Panc1 (cell line): ENCODE measurements around the gene ZKSCAN4. TPM values are rescaled to one million over a fixed set of nuclear protein-coding genes. Genes with fewer than 3 reads are reported as not detected.

ENCODE experiments used
- ATAC-seq: fragments of 200-7000 bp; cut with Tn5 transposase; 2 replicates; pipeline ENCODE4 v1.9.1; 2020; ENCODE audit warnings: mild to moderate bottlenecking, moderate library complexity
- BruUV-seq: library from RNA; stranded (reverse); fragments of 400-500 nt; replicated peaks from 2 replicates; lab custom pipeline; 2021; lab: Mats Ljungman, UMichigan
- CTCF ChIA-PET: fragments of 300-600 bp; sonication (Branson Sonifier 250); formaldehyde crosslinking; loops from one replicate; lab custom pipeline; 2022; ENCODE audit warnings: antibody characterized with exemption; lab: Charles Lee
- POLR2A ChIA-PET: fragments of 300-600 bp; sonication (Branson Sonifier 250); formaldehyde crosslinking; loops from one replicate; lab custom pipeline; 2022; ENCODE audit warnings: antibody characterized with exemption; lab: Charles Lee
- DNase-seq: peaks from one replicate; pipeline ENCODE4 v3.0.0-alpha.2; 2010; ENCODE audit warnings: low read depth, low spot score
- H3K27ac ChIP-seq: 2 replicates; pipeline ENCODE4 v1.5.1; 2011; ENCODE audit warnings: mild to moderate bottlenecking, low read length, inconsistent platforms
- H3K27me3 ChIP-seq: fragments of 200-500 bp; sonication (Bioruptor generic); 2 replicates; pipeline ENCODE4 v1.6.0; 2014; ENCODE audit warnings: low read length, inconsistent platforms; ENCODE audit not compliant: control insufficient read depth, insufficient read depth
- H3K36me3 ChIP-seq: fragments of 200-500 bp; sonication (Bioruptor generic); 2 replicates; pipeline ENCODE4 v1.5.1; 2014; ENCODE audit warnings: inconsistent platforms, mild to moderate bottlenecking, low read length, moderate library complexity; ENCODE audit not compliant: control insufficient read depth, insufficient read depth
- H3K4me1 ChIP-seq: 2 replicates; pipeline ENCODE4 v1.5.1; 2011; ENCODE audit warnings: inconsistent platforms, mild to moderate bottlenecking, low read length, moderate library complexity; ENCODE audit not compliant: control insufficient read depth, insufficient read depth
- H3K4me3 ChIP-seq, 2 experiments: 2 replicates each; pipeline ENCODE4 v1.5.1; 2011 to 2012; ENCODE audit warnings: low read depth in 2 of 2, low read length in 2 of 2, mild to moderate bottlenecking in 2 of 2, inconsistent platforms in 1 of 2, moderate library complexity in 1 of 2
- H3K9me3 ChIP-seq: fragments of 200-500 bp; sonication (Bioruptor generic); 2 replicates; pipeline ENCODE4 v1.5.1; 2014; ENCODE audit warnings: low read depth, mild to moderate bottlenecking, inconsistent platforms, low read length, moderate library complexity; ENCODE audit not compliant: control insufficient read depth, insufficient read depth
- CTCF ChIP-seq: fragments of 450-650 bp; IDR thresholded peaks from 2 replicates; pipeline ENCODE4 v1.5.1; 2017; ENCODE audit warnings: mild to moderate bottlenecking
- POLR2AphosphoS5 ChIP-seq: IDR thresholded peaks from 2 replicates; pipeline ENCODE4 v1.6.1; 2012; ENCODE audit warnings: mild to moderate bottlenecking, low read depth, low read length, moderate library complexity
- REST ChIP-seq, 2 experiments: IDR thresholded peaks; 2 replicates each; pipeline ENCODE4 v1.6.1; 2011 to 2012; ENCODE audit warnings: low read depth in 2 of 2, control low read depth in 1 of 2, low read length in 1 of 2, mild to moderate bottlenecking in 1 of 2, moderate library complexity in 1 of 2; ENCODE audit not compliant: insufficient read depth in 1 of 2
- SIN3A ChIP-seq: IDR thresholded peaks from 2 replicates; pipeline ENCODE4 v1.6.1; 2012; ENCODE audit warnings: low read depth, mild to moderate bottlenecking, low read length, moderate library complexity, borderline replicate concordance; ENCODE audit not compliant: insufficient read depth
- TCF7L2 ChIP-seq: IDR thresholded peaks from 2 replicates; pipeline ENCODE4 v1.6.1; 2011; ENCODE audit warnings: mild to moderate bottlenecking, low read depth, low read length, inconsistent platforms
- in situ Hi-C: cut with HindIII; loops from 2 replicates; pipeline ENCODE4 v1.10.0; 2016; ENCODE audit warnings: low sequenced_read_pairs, low pct_unique_long_range_greater_than_20kb
- intact Hi-C: fragments of 100-400 bp; cut with micrococcal nuclease; formaldehyde crosslinking; loops from one replicate; pipeline ENCODE4 v1.10.0; 2022; ENCODE audit not compliant: unreplicated experiment
- total RNA-seq: library from RNA; stranded (reverse); gene quantifications from one replicate; pipeline ENCODE4 v1.2.1, GENCODE V29; 2021; ENCODE audit not compliant: unreplicated experiment

The ZKSCAN4 gene
- total RNA-seq, 1 experiment from 2014 or later: 4.4 TPM

- TF ChIP-seq CTCF: no peak
- no peak for TF ChIP-seq REST (IDR thresholded peaks at IDR 0.05; ENCODE audit: insufficient read depth in 1 of 2, low read depth in 2 of 2, low read length in 1 of 2)
- TF ChIP-seq POLR2AphosphoS5: no peak
- TF ChIP-seq SIN3A: no peak
- TF ChIP-seq TCF7L2: no peak
- in situ Hi-C loops: no loop called here
- no peaks in the 10 kb centered on the region for H3K36me3 ChIP-seq
- no peaks in the 10 kb centered on the region for H3K4me1 ChIP-seq
- H3K4me3 ChIP-seq: no peak overlapping the region
- no peaks in the 10 kb centered on the region for H3K9me3 ChIP-seq
- ChIA-PET CTCF (no interaction called here), POLR2A (no interaction called here)
- ATAC-seq (no peak), DNase-seq (no peak)
- no TSS peak for BruUV-seq
- H3K27ac ChIP-seq: no peak overlapping the region
- H3K27me3 ChIP-seq: no peaks in the 10 kb centered on the region
- intact Hi-C loops: no loop called here
Measured at GRCh38 chr6:28295326-28295725, 43.3 kb upstream of the ZKSCAN4 start.

- DNase-seq: no peak
- no peak for TF ChIP-seq REST (IDR thresholded peaks at IDR 0.05; ENCODE audit: insufficient read depth in 1 of 2, low read depth in 2 of 2, low read length in 1 of 2)
- no peak for TF ChIP-seq POLR2AphosphoS5
- TF ChIP-seq TCF7L2: no peak
- TF ChIP-seq SIN3A: no peak
- no peak for TF ChIP-seq CTCF
- in situ Hi-C loops (no loop called here), intact Hi-C loops (no loop called here)
- H3K4me3 ChIP-seq: no peak overlapping the region
- ATAC-seq: no peak
- ChIA-PET POLR2A (interaction anchor here (0.6 kb wide), 3 partner anchors 31 to 418 kb away, joined by 5 to 9 read pairs (median 8); a partner anchor contains a TSS), CTCF (no interaction called here)
- H3K9me3 ChIP-seq: no peaks in the 10 kb centered on the region
- H3K27ac ChIP-seq: no peak overlapping the region
- H3K36me3 ChIP-seq: no peaks in the 10 kb centered on the region
- H3K4me1 ChIP-seq: no peaks in the 10 kb centered on the region
- no TSS peak for BruUV-seq
- no peaks in the 10 kb centered on the region for H3K27me3 ChIP-seq
Measured at GRCh38 chr6:28291573-28291972, 39.5 kb upstream of the ZKSCAN4 start.
